ENCODE results near the gene USP16. TPM values are rescaled to one million over a fixed set of nuclear protein-coding genes. Genes with fewer than 3 reads are reported as not detected.
A peak's percentile ranks its signal among the peaks of the same experiment; 100 is the strongest.

USP16 gene
- total and polyA plus RNA-seq, 2 of the 13 experiments (the other 11 are each of a cell fraction or from before 2014, with no cell fraction given) = 16.5 to 46.9 TPM

GRCh38 chr21:29052224-29052623, 27.8 kb downstream of the USP16 start:
- no peak for ATAC-seq
- TF ChIP-seq FOXA1 (IDR thresholded peaks at IDR 0.05) (no peak), FOXA1 (CRISPR knock-in tag; IDR thresholded peaks at IDR 0.05) (no peak), ZNF431 (CRISPR knock-in tag; IDR thresholded peaks at IDR 0.05; ENCODE audit: borderline replicate concordance, low read depth) (peak; percentile 83)
- H3K9ac ChIP-seq (ENCODE audit: insufficient read depth, low read depth, low read length) = no peak overlapping the region
- no TSS peak for BruUV-seq (replicated peaks)
- H3K36me3 ChIP-seq (replicated peaks in 1 of 2; ENCODE audit: control insufficient read depth in 1 of 2, insufficient read depth in 2 of 2, low read length in 2 of 2) = peaks cover 15 to 79% of the 10 kb centered on the region in 2 experiments
- no peak overlapping the region for H3K27ac ChIP-seq (ENCODE audit: extremely low read length, insufficient read depth, low read length)
- H3K4me1 ChIP-seq (ENCODE audit: insufficient read depth, low read length) = no peaks in the 10 kb centered on the region
- ChIA-PET CTCF (ENCODE audit: low intra/inter-chr PET ratio, low total read pairs) (no interaction called here), POLR2A (interaction anchor here (1.6 kb wide), 1 partner anchor 28 kb away, joined by 4 read pairs; the partner anchor contains the start of gene USP16)
- H4K20me1 ChIP-seq (ENCODE audit: insufficient read depth, low read length) = no peaks in the 10 kb centered on the region
- intact Hi-C loops (cut with micrococcal nuclease; ENCODE audit: unreplicated experiment) = no loop called here
- WGBS (ENCODE audit: low lambda C conversion rate) = 99% methylated on average over 5 of the region's 5 CpGs
- DNase-seq (ENCODE audit: low spot score) = no peak
- FAIRE-seq = no peak
- H3K79me2 ChIP-seq (ENCODE audit: insufficient read depth, low read length) = no peaks in the 10 kb centered on the region
- no peak overlapping the region for H3K4me3 ChIP-seq (replicated peaks in 1 of 3; ENCODE audit: insufficient read depth in 1 of 3, low read depth in 2 of 3, low read length in 3 of 3)
- H3K9me3 ChIP-seq (ENCODE audit: low read length) = no peaks in the 10 kb centered on the region
- H3K4me2 ChIP-seq (ENCODE audit: low read depth, low read length) = no peak overlapping the region
- in situ Hi-C loops (cut with HindIII; ENCODE audit: extremely low pct_ligation_motif_present, low pct_unique_long_range_greater_than_20kb) = no loop called here
- no peaks in the 10 kb centered on the region for H3K27me3 ChIP-seq (ENCODE audit: control insufficient read depth in 1 of 2, insufficient read depth in 2 of 2, low read length in 2 of 2)
- no peak overlapping the region for H2AFZ ChIP-seq (ENCODE audit: low read length)

GRCh38 chr21:29053011-29053553, 28.6 kb downstream of the USP16 start:
- WGBS (ENCODE audit: low lambda C conversion rate) = 97% methylated on average over 5 of the region's 5 CpGs
- ChIA-PET POLR2A (interaction anchor here (1.6 kb wide), 1 partner anchor 28 kb away, joined by 4 read pairs; the partner anchor contains the start of gene USP16), CTCF (ENCODE audit: low intra/inter-chr PET ratio, low total read pairs) (no interaction called here)
- ATAC-seq = peak; percentile 19
- no peaks in the 10 kb centered on the region for H3K4me1 ChIP-seq (ENCODE audit: insufficient read depth, low read length)
- no peak overlapping the region for H3K9ac ChIP-seq (ENCODE audit: insufficient read depth, low read depth, low read length)
- H3K4me2 ChIP-seq (ENCODE audit: low read depth, low read length) = no peak overlapping the region
- H3K9me3 ChIP-seq (ENCODE audit: low read length) = no peaks in the 10 kb centered on the region
- no peaks in the 10 kb centered on the region for H3K27me3 ChIP-seq (ENCODE audit: control insufficient read depth in 1 of 2, insufficient read depth in 2 of 2, low read length in 2 of 2)
- no peak for FAIRE-seq
- H3K27ac ChIP-seq (ENCODE audit: extremely low read length, insufficient read depth, low read length) = no peak overlapping the region
- in situ Hi-C loops (cut with HindIII; ENCODE audit: extremely low pct_ligation_motif_present, low pct_unique_long_range_greater_than_20kb) = no loop called here
- H2AFZ ChIP-seq (ENCODE audit: low read length) = no peak overlapping the region
- no peak overlapping the region for H3K4me3 ChIP-seq (replicated peaks in 1 of 3; ENCODE audit: insufficient read depth in 1 of 3, low read depth in 2 of 3, low read length in 3 of 3)
- H3K79me2 ChIP-seq (ENCODE audit: insufficient read depth, low read length) = no peaks in the 10 kb centered on the region
- TF ChIP-seq IRF2 (CRISPR knock-in tag; IDR thresholded peaks at IDR 0.05) (no peak), ZNF609 (CRISPR knock-in tag; IDR thresholded peaks at IDR 0.05; ENCODE audit: borderline replicate concordance) (no peak), TP53 (CRISPR knock-in tag; conservative IDR thresholded peaks at IDR 0.05) (no peak), TFE3 (CRISPR knock-in tag; IDR thresholded peaks at IDR 0.05) (no peak), ZSCAN21 (CRISPR knock-in tag; IDR thresholded peaks at IDR 0.05; ENCODE audit: borderline replicate concordance) (no peak), ZNF460 (CRISPR knock-in tag; IDR thresholded peaks at IDR 0.05; ENCODE audit: borderline replicate concordance) (no peak)
- BruUV-seq (replicated peaks) = no TSS peak
- peaks cover 12 to 78% of the 10 kb centered on the region in 2 experiments for H3K36me3 ChIP-seq (replicated peaks in 1 of 2; ENCODE audit: control insufficient read depth in 1 of 2, insufficient read depth in 2 of 2, low read length in 2 of 2)
- no peak for DNase-seq (ENCODE audit: low spot score)
- intact Hi-C loops (cut with micrococcal nuclease; ENCODE audit: unreplicated experiment) = no loop called here
- H4K20me1 ChIP-seq (ENCODE audit: insufficient read depth, low read length) = no peaks in the 10 kb centered on the region

Measured in HepG2 (cell line).